GM19468 (cell line): Measurements from ENCODE around the gene LSS.
"Not testable (repeated sequence)": the region's sequence is repeated elsewhere in the genome, so short reads cannot be mapped to it uniquely, and the experiment has no call there.

Source experiments
- ATAC-seq: cut with Tn5 transposase; IDR thresholded peaks from one replicate; pipeline ENCODE4 v1.9.1; 2021; ENCODE audit warnings: mild to moderate bottlenecking, moderate library complexity, moderate number of reproducible peaks; ENCODE audit not compliant: unreplicated experiment; ENCODE audit errors: extremely low read depth

LSS gene

GRCh38 chr21:46176443-46177129, 52.0 kb downstream of the LSS start:
- ATAC-seq = not testable (repeated sequence)

GRCh38 chr21:46173573-46173972, 55.0 kb downstream of the LSS start:
- ATAC-seq = no peak

- ATAC-seq = no peak
These were observed 55.6 kb downstream of the LSS start for GRCh38 chr21:46172863-46173528.

GRCh38 chr21:46171996-46172862, 56.3 kb downstream of the LSS start:
- no peak for ATAC-seq

- ATAC-seq = no peak
These were observed 57.0 kb downstream of the LSS start for GRCh38 chr21:46171585-46171984.

- not testable (repeated sequence) for ATAC-seq
These were observed 58.0 kb downstream of the LSS start for GRCh38 chr21:46170436-46171193.

- no peak for ATAC-seq
These were observed 59.8 kb downstream of the LSS start for GRCh38 chr21:46168659-46169386.

- no peak for ATAC-seq
These were observed 60.3 kb downstream of the LSS start for GRCh38 chr21:46168238-46168637.

- no peak for ATAC-seq
These were observed 63.5 kb downstream of the LSS start for GRCh38 chr21:46165098-46165497.

- no peak for ATAC-seq
These were observed 65.2 kb downstream of the LSS start for GRCh38 chr21:46163380-46163779.

GRCh38 chr21:46161633-46162592, 66.7 kb downstream of the LSS start:
- ATAC-seq = no peak

- no peak for ATAC-seq
These were observed 67.5 kb downstream of the LSS start for GRCh38 chr21:46160907-46161632.

GRCh38 chr21:46160657-46160906, 68.0 kb downstream of the LSS start:
- no peak for ATAC-seq

GRCh38 chr21:46159841-46160656, 68.5 kb downstream of the LSS start:
- ATAC-seq = no peak

GRCh38 chr21:46159390-46159789, 69.2 kb downstream of the LSS start:
- no peak for ATAC-seq

- ATAC-seq = no peak
These were observed 69.8 kb downstream of the LSS start for GRCh38 chr21:46158666-46159300.

- no peak for ATAC-seq
These were observed 70.6 kb downstream of the LSS start for GRCh38 chr21:46157987-46158451.
